GM12892 (cell line): ENCODE data around the gene DISP1.

Experiments
- POLR2A ChIP-seq: IDR thresholded peaks from 2 replicates; pipeline ENCODE4 v1.6.1; 2011; ENCODE audit warnings: low read depth, low read length, control low read depth
- POLR2AphosphoS5 ChIP-seq: IDR thresholded peaks from 2 replicates; pipeline ENCODE4 v1.6.1; 2011; ENCODE audit warnings: low read depth, low read length, control low read depth

GRCh38 chr1:222783051-222783450 is 31.8 kb upstream of the DISP1 start:
- TF ChIP-seq POLR2A (no peak), POLR2AphosphoS5 (no peak)
